NK-92 treated with Interleukin-12 subunit alpha and Interleukin-12 subunit beta, amount 100 ng/mL, for 24 hours (cell line): ENCODE results near the gene TNC.
"Not testable (repeated sequence)": the region's sequence is repeated elsewhere in the genome, so short reads cannot be mapped to it uniquely, and the experiment has no call there.

Experiments
- DNase-seq: peaks from one replicate; lab custom pipeline; 2025; lab: John Stamatoyannopoulos, UW

The TNC gene

GRCh38 chr9:115134941-115135340 lies 17.0 kb upstream of the TNC start:
- no peak for DNase-seq

DNA sequence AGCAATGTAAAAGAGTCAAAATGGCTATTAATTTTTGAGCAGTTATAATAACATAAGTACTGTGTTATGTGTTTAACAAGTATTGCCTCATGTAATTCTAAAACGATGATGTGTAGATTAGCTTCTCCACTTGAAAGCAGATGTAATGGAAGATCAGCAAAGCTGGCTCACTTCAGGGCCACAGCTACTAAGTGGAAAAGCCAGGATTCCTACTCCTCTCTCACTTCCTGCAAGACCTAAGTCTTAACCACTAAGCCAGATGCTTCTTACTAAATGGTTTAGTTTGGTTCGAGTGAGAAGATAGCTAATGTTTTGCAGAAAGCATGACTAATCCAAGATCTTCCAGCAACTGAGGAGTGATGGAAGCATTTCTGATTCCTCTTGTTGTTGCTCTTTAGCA lies 15.7 kb upstream of the TNC start:
- no peak for DNase-seq

DNA sequence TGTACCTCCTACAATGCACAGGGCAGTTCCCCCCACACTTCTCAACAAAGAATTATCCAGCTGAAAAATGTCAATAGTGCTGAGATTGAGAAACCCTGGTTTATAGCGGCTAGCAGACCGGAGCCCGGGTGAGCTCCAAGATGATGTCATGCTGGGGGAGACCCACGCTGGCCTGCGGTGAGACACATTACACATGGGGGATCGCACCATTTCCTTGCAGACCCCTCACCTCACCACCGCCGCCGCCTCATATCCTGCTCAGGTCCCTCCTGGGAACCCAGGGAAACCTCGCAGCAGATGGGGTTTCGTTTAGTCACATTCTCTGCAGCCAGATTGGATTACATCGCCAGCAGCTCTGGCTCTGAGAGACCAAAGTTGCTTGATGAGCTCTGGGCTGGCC lies 14.7 kb upstream of the TNC start:
- no peak for DNase-seq

GRCh38 chr9:115130176-115130575 lies 12.2 kb upstream of the TNC start:
- no peak for DNase-seq

- not testable (repeated sequence) for DNase-seq
These were observed 10.8 kb upstream of the TNC start for GRCh38 chr9:115128726-115129125.

GRCh38 chr9:115127191-115127817 lies 9.3 kb upstream of the TNC start:
- DNase-seq, result no peak

DNA sequence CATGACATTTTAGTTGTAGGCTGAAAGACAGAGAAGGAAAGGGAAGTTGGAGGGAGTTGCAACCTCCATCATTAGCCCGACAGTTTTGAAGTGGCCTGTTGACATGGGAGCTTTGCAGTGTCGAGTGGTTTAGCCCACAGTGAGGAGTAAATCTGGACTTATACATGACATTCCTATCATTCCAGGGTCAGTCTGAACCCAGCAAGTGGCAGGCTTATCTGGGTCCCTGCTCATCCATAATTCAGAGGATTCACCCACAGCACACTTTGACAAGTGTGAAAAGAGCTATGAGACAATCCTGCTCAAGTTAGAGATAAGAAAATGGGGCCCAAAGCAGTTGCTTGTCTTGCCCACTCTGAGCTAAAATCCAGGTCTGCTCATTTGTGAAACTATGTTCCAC lies 8.4 kb upstream of the TNC start:
- no peak for DNase-seq

DNA sequence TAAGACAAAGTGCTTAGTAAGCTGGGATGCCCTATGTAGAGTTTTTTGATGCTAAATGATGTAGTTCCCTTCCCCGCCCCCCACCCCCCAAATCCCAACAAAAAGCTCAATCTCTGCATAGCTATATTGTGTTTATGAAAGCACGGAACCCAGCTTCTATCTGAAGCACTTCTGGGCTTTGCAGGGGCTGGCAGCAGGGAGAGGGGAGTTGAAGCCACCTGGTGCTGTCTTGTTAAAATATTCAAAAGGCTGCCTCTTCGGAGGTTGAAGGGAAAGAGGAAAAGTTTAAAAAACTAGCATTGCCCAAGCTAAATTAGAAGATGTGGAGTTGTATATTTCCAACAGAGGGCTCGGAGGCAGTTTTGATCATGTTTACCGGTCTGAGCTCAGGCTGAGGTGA lies 5.0 kb upstream of the TNC start:
- DNase-seq, result no peak

GRCh38 chr9:115121181-115121580 lies 3.2 kb upstream of the TNC start:
- DNase-seq, result no peak

DNA sequence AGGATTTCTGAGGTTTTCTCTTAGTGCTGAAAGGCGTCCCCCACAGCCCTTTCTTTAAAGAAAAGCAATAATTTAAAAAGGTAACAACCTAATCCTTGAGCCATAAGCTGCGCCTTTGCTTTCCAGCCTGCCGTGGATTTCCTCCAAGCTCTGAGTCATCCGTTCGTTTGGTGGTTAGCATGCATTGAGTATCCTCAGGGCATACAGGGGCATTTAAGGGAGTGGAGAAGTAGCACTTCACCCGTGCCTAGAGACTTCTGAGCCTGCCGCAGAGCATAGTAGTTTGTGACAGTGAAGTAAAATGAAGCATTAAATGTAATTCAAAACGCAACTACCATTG lies 892 bp upstream of the TNC start:
- DNase-seq, result no peak

GRCh38 chr9:115116421-115117284 lies 1.3 kb downstream of the TNC start:
- DNase-seq, result no peak

- no peak for DNase-seq
These were observed 2.0 kb downstream of the TNC start for GRCh38 chr9:115115924-115116323.

DNA sequence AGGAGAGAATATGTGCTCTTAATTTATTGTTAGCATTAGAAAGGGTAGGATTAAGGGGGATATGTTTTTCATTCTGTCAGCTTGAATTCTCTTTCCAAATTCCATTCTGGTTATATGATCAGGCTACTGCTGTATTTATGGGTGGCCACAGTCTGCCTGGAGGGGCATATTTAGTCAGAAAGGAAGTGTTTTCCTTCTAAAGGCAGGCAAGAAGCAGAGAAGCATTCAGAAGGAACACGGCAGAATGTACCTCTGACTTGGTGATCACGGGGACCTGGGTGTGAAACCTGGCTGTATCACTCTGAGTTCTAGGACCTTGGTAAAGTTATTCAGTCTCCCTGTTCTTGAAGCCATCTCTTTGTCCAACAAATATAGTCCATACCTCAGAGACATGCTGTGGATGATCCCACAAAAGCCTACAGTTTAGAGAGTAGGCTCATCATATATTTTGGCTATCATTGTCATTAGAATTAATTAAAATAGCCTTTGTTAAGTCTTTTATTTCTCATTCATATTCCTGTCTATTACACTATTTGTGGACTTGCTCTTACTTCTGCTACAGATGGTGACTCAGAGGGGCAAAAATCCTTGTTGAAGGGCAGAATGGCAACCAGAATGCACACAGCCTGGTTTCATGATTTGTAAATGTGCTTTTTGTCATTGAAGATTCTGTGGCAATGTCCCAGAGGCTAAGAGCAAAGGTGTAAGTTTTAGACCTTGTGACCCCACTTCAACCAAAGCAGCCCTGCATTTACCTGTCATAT lies 2.7 kb downstream of the TNC start:
- DNase-seq, result no peak

GRCh38 chr9:115114546-115114945 lies 3.4 kb downstream of the TNC start:
- DNase-seq, result no peak

DNA sequence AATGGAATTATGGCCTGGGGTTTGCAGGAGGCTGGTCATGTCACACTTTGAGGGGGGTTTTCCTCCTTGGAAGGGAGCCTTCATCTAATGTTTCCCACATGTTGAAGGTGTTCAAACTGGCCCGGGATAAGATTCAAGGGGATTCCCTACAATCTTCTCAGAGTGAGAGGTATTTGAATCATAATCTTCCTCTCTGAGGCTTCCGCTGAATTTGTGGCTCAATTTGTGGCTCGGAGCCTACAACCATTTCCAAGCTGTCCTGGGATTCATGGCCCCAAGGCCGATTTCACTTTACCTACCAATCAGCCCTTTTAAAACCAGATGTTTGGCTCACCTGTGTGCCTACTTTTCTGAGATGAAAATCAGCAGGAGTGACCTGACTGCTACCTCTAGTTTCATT lies 3.9 kb downstream of the TNC start:
- no peak for DNase-seq

DNA sequence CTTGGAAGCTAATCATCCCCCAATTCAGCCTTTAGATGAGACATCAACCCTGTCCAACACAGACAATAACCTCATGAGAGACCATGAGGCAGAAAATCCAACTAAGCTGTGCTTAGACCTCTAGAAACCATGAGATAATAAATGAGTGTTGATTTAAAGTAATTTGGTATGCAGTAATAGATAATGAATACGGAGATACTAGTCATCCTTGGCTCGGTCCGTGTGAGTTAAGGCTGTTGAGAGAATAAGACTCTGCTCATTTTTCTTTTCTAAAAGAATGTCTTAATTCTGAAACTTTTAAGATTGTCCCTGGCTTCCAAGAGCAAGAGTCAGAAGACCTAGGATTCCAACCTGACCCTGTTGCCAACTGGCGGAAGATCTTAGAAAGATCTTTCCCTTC lies 6.1 kb downstream of the TNC start:
- DNase-seq, result no peak

DNA sequence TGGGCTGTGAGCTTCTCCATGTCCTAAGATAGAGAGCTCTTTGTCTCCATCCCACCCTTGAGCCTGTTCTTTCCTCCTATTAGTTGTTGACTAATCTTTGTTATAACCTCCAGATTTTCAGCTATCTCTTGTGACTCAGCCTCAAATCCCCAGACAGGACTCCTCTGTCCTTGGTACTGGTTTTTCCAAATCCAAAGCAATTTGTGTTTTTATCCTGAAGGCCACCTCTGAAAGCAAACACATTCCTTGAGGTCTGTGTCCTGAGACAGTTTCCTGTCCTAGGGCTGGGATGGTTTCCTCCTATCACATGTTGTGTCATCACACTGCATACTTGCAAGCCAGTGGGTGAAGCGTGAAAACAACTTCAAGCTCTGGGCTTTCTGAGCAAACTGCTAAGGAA lies 8.5 kb downstream of the TNC start:
- DNase-seq, result no peak

DNA sequence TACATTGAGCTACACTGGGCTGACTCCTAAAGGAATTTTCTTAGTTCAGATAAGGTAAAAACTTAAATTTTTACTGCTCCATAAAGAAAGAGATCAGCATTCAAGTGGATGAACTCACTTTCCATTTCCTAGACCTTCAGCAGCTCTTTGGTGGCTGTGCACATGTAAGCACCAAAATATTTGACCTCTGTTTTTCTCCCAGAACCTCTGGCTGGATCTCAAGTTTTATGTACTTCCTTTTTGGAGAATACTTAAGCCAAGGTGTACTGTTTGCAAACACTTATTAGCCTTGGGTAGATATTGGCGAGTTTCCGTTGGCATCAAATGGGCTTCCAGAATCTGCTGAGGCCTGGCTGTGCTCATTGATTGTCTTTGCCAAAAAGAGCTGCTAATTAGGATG lies 10.3 kb downstream of the TNC start:
- no peak for DNase-seq

- DNase-seq, result no peak
These were observed 11.3 kb downstream of the TNC start for GRCh38 chr9:115106642-115107041.

DNA sequence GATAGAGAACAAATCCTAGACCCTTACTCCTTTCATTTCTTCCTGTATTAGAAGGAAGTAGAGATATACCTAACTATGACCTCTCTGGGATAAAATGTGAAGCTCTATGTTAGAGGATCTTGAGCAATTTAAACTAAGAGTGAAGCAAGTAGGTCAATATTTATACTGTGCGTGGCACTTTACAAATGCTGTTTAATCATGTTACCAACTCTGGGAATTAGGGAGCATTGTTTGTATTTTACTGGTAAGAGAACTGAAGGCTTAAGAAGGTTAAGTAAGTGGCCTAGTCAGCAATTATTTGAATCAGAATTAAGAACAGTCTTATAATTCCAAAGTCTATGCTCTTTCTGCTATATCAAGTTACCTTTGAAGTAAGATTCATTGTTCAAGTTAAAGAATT lies 12.0 kb downstream of the TNC start:
- DNase-seq, result no peak

GRCh38 chr9:115104908-115105307 lies 13.0 kb downstream of the TNC start:
- DNase-seq, result no peak

GRCh38 chr9:115103746-115104477 lies 14.0 kb downstream of the TNC start:
- DNase-seq, result no peak
